Measurements from ENCODE around the gene CRTAP.
"Not testable (repeated sequence)": the region's sequence is repeated elsewhere in the genome, so short reads cannot be mapped to it uniquely, and the experiment has no call there.

The CRTAP gene

DNA sequence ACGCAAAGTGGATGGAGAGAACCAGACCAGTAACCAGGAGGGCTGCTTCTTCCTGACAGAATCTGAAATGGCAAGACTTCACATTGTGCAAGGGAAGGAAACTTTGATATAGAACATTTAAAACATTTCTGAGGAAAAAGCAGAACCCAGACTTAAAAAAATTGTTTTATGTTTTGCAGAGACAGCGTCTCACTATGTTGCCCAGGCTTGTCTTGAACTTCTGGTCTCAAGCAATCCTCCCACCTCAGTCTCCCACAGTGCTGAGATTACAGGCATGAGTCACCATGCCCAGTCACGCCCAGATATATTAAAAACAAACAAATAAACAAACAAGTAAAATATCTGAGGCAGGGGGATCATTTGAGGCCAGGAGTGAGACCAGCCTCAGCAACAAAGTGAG lies 46.2 kb downstream of the CRTAP start:
- H3K4me3 ChIP-seq (ENCODE audit: low read length): no peak overlapping the region
- TF ChIP-seq, protein P1, sequence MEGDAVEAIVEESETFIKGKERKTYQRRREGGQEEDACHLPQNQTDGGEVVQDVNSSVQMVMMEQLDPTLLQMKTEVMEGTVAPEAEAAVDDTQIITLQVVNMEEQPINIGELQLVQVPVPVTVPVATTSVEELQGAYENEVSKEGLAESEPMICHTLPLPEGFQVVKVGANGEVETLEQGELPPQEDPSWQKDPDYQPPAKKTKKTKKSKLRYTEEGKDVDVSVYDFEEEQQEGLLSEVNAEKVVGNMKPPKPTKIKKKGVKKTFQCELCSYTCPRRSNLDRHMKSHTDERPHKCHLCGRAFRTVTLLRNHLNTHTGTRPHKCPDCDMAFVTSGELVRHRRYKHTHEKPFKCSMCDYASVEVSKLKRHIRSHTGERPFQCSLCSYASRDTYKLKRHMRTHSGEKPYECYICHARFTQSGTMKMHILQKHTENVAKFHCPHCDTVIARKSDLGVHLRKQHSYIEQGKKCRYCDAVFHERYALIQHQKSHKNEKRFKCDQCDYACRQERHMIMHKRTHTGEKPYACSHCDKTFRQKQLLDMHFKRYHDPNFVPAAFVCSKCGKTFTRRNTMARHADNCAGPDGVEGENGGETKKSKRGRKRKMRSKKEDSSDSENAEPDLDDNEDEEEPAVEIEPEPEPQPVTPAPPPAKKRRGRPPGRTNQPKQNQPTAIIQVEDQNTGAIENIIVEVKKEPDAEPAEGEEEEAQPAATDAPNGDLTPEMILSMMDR (IDR thresholded peaks at IDR 0.05; ENCODE audit: insufficient read depth, low read depth, low read length, missing control alignments): no peak

DNA sequence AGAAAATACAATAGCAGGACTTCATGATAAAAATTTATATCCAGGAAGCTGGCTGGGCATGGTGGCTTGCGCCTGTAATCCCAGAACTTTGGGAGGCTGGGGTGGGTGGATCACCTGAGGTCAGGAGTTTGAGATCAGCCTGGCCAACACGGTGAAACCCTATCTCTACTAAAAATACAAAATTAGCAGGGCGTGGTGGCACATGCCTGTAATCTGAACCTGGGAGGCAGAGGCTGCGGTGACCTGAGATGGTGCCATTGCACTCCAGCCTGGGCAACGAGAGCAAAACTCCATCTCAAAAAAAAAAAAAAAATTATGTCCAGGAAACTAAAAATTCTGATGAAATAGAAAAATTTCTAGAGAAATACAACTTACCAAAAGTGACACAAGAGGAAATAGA lies 48.8 kb downstream of the CRTAP start:
- DNase-seq (ENCODE audit: low read depth); H3K4me3 ChIP-seq (ENCODE audit: low read length): not testable (repeated sequence)

More for the DNA sequence above, 46.2 kb downstream of the CRTAP start:
- peak; percentile 11 for DNase-seq (ENCODE audit: low read depth)

DNA sequence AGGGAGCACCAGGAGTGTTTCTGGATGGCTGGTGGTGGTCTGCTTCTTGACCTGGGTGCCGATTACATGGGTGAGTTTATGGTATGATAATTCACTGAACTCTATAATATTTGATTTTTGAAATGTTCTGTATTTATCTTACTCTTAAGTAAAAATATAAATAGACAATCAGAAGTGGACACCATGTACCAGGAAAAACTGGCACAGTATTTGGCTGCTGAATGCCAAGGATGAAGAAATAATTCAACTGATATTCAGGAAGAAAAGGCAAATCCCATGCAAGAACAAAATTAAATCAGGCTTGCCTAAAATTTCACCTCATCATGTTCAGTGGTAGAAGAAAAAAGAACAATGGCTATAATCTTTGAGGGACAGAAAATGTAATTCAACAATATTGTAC lies 51.6 kb downstream of the CRTAP start:
- no peak overlapping the region for H3K4me3 ChIP-seq (ENCODE audit: low read length)
- no peak for DNase-seq (ENCODE audit: low read depth)
- TF ChIP-seq, protein P1 (IDR thresholded peaks at IDR 0.05; ENCODE audit: insufficient read depth, low read depth, low read length, missing control alignments): no peak

DNA sequence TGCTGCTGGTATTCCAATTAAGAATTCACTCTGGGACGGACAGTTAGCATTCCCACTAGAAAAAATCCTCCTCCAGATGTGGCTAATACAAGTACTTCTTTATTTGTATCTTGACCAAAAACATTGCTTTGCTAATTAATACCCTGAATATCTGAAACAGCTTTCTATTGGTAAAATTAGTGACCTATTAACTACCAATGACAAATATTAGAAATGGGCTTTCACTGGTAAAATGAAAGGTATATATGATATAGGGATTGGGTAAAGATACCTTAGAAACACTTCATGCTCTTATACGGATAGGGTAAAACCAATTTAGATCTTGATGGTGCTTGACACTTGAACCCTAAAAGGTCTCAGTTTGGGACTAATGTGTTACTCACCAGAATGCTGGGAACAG lies 52.3 kb downstream of the CRTAP start:
- no peak overlapping the region for H3K4me3 ChIP-seq (ENCODE audit: low read length)
- no peak for DNase-seq (ENCODE audit: low read depth)
- TF ChIP-seq, protein P1 (IDR thresholded peaks at IDR 0.05; ENCODE audit: insufficient read depth, low read depth, low read length, missing control alignments): no peak

DNA sequence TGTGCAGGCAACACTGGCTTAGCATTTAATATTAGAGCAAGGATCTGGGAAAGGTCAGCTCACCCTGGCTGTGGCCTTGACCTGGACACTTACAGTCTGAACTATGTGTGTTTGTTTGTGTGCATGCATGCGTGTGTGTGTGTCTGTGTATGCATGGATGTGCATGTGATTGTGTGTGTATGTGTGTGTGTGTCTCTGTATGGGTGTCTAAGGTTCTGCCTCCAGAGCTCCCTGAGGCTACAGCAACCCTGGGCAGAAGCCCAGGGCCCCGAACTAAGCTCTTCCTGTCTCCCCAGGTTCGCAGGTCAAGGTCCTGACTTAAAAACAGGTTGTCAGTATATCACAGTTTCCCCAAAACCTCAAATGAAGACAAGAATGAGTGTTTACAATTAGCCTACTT lies 53.5 kb downstream of the CRTAP start:
- DNase-seq (ENCODE audit: low read depth): no peak
- TF ChIP-seq, protein P1 (IDR thresholded peaks at IDR 0.05; ENCODE audit: insufficient read depth, low read depth, low read length, missing control alignments): no peak
- no peak overlapping the region for H3K4me3 ChIP-seq (ENCODE audit: low read length)

DNA sequence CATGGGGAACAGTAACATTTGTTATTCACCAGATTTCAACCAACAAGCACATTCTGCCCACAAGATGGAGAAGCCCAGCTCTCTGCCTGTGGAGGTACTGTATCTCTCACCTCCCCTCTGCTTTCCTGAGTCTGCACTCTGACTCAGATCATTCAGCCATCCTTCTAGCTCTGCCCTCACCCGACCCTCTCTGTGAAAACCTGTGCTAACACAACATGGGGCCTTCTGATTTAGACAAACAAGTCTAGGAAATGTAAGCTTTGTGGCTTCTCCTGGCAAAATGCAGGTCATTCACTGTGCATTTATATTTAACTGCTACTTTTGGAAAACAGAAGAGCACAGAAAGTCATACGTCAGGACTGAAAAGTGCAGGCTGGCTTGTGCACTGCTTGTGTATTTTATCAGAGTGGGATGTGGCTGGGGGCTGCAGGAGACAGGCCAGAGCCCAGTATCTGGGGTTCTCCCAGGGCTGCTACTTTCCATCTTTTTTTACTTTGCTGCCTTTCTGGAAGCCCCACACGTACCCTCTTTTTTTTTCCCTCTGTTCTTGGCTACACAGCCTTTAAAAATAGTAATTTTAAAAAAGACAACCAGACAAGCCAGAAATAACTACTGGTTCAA lies 54.0 kb downstream of the CRTAP start:
- TF ChIP-seq, protein P1 (IDR thresholded peaks at IDR 0.05; ENCODE audit: insufficient read depth, low read depth, low read length, missing control alignments): no peak
- DNase-seq (ENCODE audit: low read depth): peak; percentile 10
- H3K4me3 ChIP-seq (ENCODE audit: low read length): no peak overlapping the region

DNA sequence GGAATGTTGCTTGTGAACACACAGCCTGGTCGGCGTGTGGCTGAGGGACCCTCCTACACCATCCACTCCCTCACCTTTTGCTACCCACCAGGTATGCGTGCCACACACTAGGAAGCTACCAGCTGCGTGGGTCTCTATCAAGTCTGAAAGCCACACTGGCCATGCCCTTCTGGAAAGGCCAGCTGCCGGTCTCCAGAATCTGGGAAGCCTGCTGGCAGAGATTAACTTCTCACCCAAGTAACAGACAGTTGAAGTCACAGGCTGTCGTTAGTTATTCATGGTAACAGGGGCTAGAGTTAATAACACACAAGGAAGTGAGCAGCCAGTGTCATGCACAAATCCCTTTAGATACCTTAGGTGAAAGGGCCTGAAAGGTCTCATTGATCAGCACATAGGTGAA lies 56.7 kb downstream of the CRTAP start:
- no peak for DNase-seq (ENCODE audit: low read depth)
- H3K4me3 ChIP-seq (ENCODE audit: low read length): no peak overlapping the region
- TF ChIP-seq, protein P1 (IDR thresholded peaks at IDR 0.05; ENCODE audit: insufficient read depth, low read depth, low read length, missing control alignments): no peak
